H9 (cell line): ENCODE results near the gene HP1BP3. TPM values are rescaled to one million over a fixed set of nuclear protein-coding genes. Genes with fewer than 3 reads are reported as not detected.

ENCODE experiments used
- DNase-seq: peaks from one replicate; pipeline ENCODE4 v3.0.0-alpha.2; 2017
- H2AFZ ChIP-seq: one replicate; pipeline ENCODE4 v1.6.1; 2013; ENCODE audit warnings: mild to moderate bottlenecking, low read length, control low read depth, moderate library complexity
- H2AK5ac ChIP-seq: 2 replicates; pipeline ENCODE4 v1.6.1; 2013; ENCODE audit warnings: low read length, control low read depth, mixed read lengths; ENCODE audit not compliant: insufficient read length
- H2BK120ac ChIP-seq: one replicate; pipeline ENCODE4 v1.6.1; 2013; ENCODE audit warnings: low read depth, mild to moderate bottlenecking, low read length, control low read depth, inconsistent platforms; ENCODE audit not compliant: poor library complexity, severe bottlenecking
- H2BK12ac ChIP-seq: 2 replicates; pipeline ENCODE4 v1.6.1; 2013; ENCODE audit warnings: low read length, control low read depth, mixed read lengths, low read depth; ENCODE audit not compliant: insufficient read length
- H2BK15ac ChIP-seq: 2 replicates; pipeline ENCODE4 v1.6.1; 2013; ENCODE audit warnings: low read depth, low read length, control low read depth
- H2BK20ac ChIP-seq: one replicate; pipeline ENCODE4 v1.6.1; 2013; ENCODE audit warnings: low read depth, mild to moderate bottlenecking, low read length, control low read depth, inconsistent platforms; ENCODE audit not compliant: poor library complexity, severe bottlenecking
- H2BK5ac ChIP-seq: 2 replicates; pipeline ENCODE4 v1.6.1; 2013; ENCODE audit warnings: low read length, control low read depth, mixed read lengths; ENCODE audit not compliant: insufficient read length
- H3K14ac ChIP-seq: 2 replicates; pipeline ENCODE4 v1.6.1; 2013; ENCODE audit warnings: low read length, control low read depth; ENCODE audit not compliant: insufficient read depth
- H3K18ac ChIP-seq: 2 replicates; pipeline ENCODE4 v1.6.1; 2013; ENCODE audit warnings: low read depth, mild to moderate bottlenecking, mixed read lengths, low read length, control low read depth; ENCODE audit not compliant: insufficient read length
- H3K23ac ChIP-seq: 2 replicates; pipeline ENCODE4 v1.6.1; 2013; ENCODE audit warnings: low read length, control low read depth, mixed read lengths, low read depth; ENCODE audit not compliant: insufficient read length
- H3K23me2 ChIP-seq: 2 replicates; pipeline ENCODE4 v1.6.1; 2013; ENCODE audit warnings: low read depth, mild to moderate bottlenecking, mixed read lengths, low read length, control low read depth; ENCODE audit not compliant: insufficient read length, poor library complexity, severe bottlenecking
- H3K27ac ChIP-seq: 2 replicates; pipeline ENCODE4 v1.5.1; 2013; ENCODE audit warnings: low read length, control low read depth, mixed read lengths, low read depth; ENCODE audit not compliant: insufficient read length
- H3K27me3 ChIP-seq: 2 replicates; pipeline ENCODE4 v1.6.1; 2013; ENCODE audit warnings: low read length, control low read depth, inconsistent platforms; ENCODE audit not compliant: insufficient read depth
- H3K4ac ChIP-seq: 2 replicates; pipeline ENCODE4 v1.6.1; 2013; ENCODE audit warnings: low read depth, mild to moderate bottlenecking, control low read depth, inconsistent platforms, low read length, moderate library complexity
- H3K4me1 ChIP-seq: 2 replicates; pipeline ENCODE4 v1.6.1; 2013; ENCODE audit warnings: low read length, control low read depth, inconsistent platforms; ENCODE audit not compliant: insufficient read depth
- H3K4me2 ChIP-seq: 2 replicates; pipeline ENCODE4 v1.6.1; 2013; ENCODE audit warnings: low read length, control low read depth, mixed read lengths; ENCODE audit not compliant: insufficient read length, insufficient read depth
- H3K56ac ChIP-seq: 2 replicates; pipeline ENCODE4 v1.6.1; 2013; ENCODE audit warnings: low read depth, mild to moderate bottlenecking, mixed read lengths, low read length, control low read depth; ENCODE audit not compliant: insufficient read length
- H3K79me1 ChIP-seq: 2 replicates; pipeline ENCODE4 v1.6.1; 2013; ENCODE audit warnings: low read depth, mild to moderate bottlenecking, moderate library complexity, low read length, control low read depth, inconsistent platforms; ENCODE audit not compliant: insufficient read depth, poor library complexity, severe bottlenecking
- H3K79me2 ChIP-seq: 2 replicates; pipeline ENCODE4 v1.6.1; 2013; ENCODE audit warnings: low read length, control low read depth, inconsistent platforms; ENCODE audit not compliant: insufficient read depth
- H3K9ac ChIP-seq: 2 replicates; pipeline ENCODE4 v1.6.1; 2013; ENCODE audit warnings: low read length, control low read depth, mixed read lengths; ENCODE audit not compliant: insufficient read length; ENCODE audit errors: extremely low read depth
- H3K9me3 ChIP-seq: one replicate; pipeline ENCODE4 v1.6.1; 2013; ENCODE audit warnings: low read depth, low read length, inconsistent platforms; ENCODE audit not compliant: control insufficient read depth
- H3T11ph ChIP-seq: one replicate; pipeline ENCODE4 v1.6.1; 2013; ENCODE audit warnings: mild to moderate bottlenecking, low read length, control low read depth, inconsistent platforms
- H4K20me1 ChIP-seq: one replicate; pipeline ENCODE4 v1.6.1; 2013; ENCODE audit not compliant: control insufficient read depth, insufficient read length, insufficient read depth
- H4K5ac ChIP-seq: 2 replicates; pipeline ENCODE4 v1.6.1; 2013; ENCODE audit warnings: low read depth, mild to moderate bottlenecking, mixed read lengths, low read length, control low read depth; ENCODE audit not compliant: insufficient read length
- H4K8ac ChIP-seq: replicated peaks from 2 replicates; pipeline ENCODE4 v1.6.1; 2013; ENCODE audit warnings: low read length, control low read depth, mixed read lengths, low read depth; ENCODE audit not compliant: insufficient read length
- H4K91ac ChIP-seq: 2 replicates; pipeline ENCODE4 v1.6.1; 2013; ENCODE audit warnings: low read depth, mild to moderate bottlenecking, moderate library complexity, mixed read lengths, low read length, control low read depth; ENCODE audit not compliant: insufficient read length
- H3K27ac Mint-ChIP-seq, 3 experiments: 2 replicates in 2 of 3; 3 replicates in 1 of 3; pipeline ENCODE4 v1.8.0; 2020 to 2021; ENCODE audit warnings: mixed read lengths in 3 of 3, mild to moderate bottlenecking in 1 of 3, moderate library complexity in 1 of 3
- H3K27me3 Mint-ChIP-seq: 2 replicates; pipeline ENCODE4 v1.8.0; 2021; ENCODE audit warnings: low read depth, mild to moderate bottlenecking, moderate library complexity, mixed read lengths
- H3K36me3 Mint-ChIP-seq, 3 experiments: 2 replicates in 2 of 3; 3 replicates in 1 of 3; pipeline ENCODE4 v1.8.0; 2020 to 2021; ENCODE audit warnings: low read depth in 3 of 3, mixed read lengths in 3 of 3; ENCODE audit not compliant: insufficient read depth in 1 of 3
- H3K4me1 Mint-ChIP-seq, 2 experiments: 2 replicates each; pipeline ENCODE4 v1.8.0; 2020; ENCODE audit warnings: mixed read lengths in 2 of 2
- H3K4me3 Mint-ChIP-seq, 2 experiments: 2 replicates in 1 of 2; 3 replicates in 1 of 2; pipeline ENCODE4 v1.8.0; 2020 to 2021; ENCODE audit warnings: mild to moderate bottlenecking in 2 of 2, mixed read lengths in 2 of 2, moderate library complexity in 1 of 2
- H3K9me3 Mint-ChIP-seq, 2 experiments: 2 replicates in 1 of 2; 3 replicates in 1 of 2; pipeline ENCODE4 v1.8.0; 2020; ENCODE audit warnings: mild to moderate bottlenecking in 2 of 2, mixed read lengths in 2 of 2, moderate library complexity in 1 of 2
- WGBS: extraction: QIAGEN DNeasy Blood & Tissue Kit; methylation state at CpG from one replicate; pipeline ENCODE4 v1.1.7; 2013; ENCODE audit warnings: missing lambda C conversion rate, low lambda C conversion rate, mixed read lengths; ENCODE audit not compliant: insufficient read length; ENCODE audit errors: extremely low coverage; 5-methylcytosine and 5-hydroxymethylcytosine counted together
- total RNA-seq: library from RNA; stranded (reverse); gene quantifications from 2 replicates; pipeline ENCODE4 v1.2.1, GENCODE V29; 2021
- TF ChIP-seq, protein P1 (sequence below): fragments of 200-600 bp; sonication (generic); conservative IDR thresholded peaks from 3 replicates; pipeline ENCODE4 v1.8.0; 2021; ENCODE audit warnings: antibody characterized with exemption, mild to moderate bottlenecking

HP1BP3 gene
- total RNA-seq, 1 experiment from 2014 or later = 127 TPM

DNA sequence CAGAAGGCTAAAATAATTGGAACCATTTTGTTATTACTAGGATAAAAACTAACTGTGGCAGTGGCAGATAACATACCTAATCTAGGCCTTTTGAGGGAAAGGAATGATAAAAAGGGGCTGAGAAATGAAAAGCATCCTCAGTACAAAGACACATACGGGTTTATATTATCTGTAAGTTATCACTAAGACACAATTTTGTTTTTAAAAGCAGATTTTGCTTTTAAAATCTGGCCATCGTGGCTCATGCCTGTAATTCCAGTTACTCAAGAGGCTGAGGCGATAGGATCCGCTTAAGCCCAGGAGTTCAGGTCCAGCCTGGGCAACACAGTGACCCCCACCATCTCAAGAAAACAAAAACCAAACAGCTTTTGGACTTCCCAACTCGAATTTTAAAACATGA lies 24.8 kb upstream of the HP1BP3 start:
- H3K23ac ChIP-seq = no peak overlapping the region
- no peak overlapping the region for H2BK12ac ChIP-seq
- H4K8ac ChIP-seq = no peak overlapping the region
- H3K4me1 Mint-ChIP-seq = no peaks in the 10 kb centered on the region
- H3K79me2 ChIP-seq = no peaks in the 10 kb centered on the region
- no peaks in the 10 kb centered on the region for H3K9me3 ChIP-seq
- no peaks in the 10 kb centered on the region for H3K27me3 ChIP-seq
- H3K27ac ChIP-seq = no peak overlapping the region
- H3K18ac ChIP-seq = no peak overlapping the region
- H2AFZ ChIP-seq = no peak overlapping the region
- H3K79me1 ChIP-seq = no peaks in the 10 kb centered on the region
- H3K4me2 ChIP-seq = no peak overlapping the region
- H3K56ac ChIP-seq = no peak overlapping the region
- H4K20me1 ChIP-seq = no peaks in the 10 kb centered on the region
- H3K9me3 Mint-ChIP-seq = no peaks in the 10 kb centered on the region; a peak in 1 of 5 replicates
- H3K9ac ChIP-seq = no peak overlapping the region
- no peak overlapping the region for H3T11ph ChIP-seq
- TF ChIP-seq, protein P1, sequence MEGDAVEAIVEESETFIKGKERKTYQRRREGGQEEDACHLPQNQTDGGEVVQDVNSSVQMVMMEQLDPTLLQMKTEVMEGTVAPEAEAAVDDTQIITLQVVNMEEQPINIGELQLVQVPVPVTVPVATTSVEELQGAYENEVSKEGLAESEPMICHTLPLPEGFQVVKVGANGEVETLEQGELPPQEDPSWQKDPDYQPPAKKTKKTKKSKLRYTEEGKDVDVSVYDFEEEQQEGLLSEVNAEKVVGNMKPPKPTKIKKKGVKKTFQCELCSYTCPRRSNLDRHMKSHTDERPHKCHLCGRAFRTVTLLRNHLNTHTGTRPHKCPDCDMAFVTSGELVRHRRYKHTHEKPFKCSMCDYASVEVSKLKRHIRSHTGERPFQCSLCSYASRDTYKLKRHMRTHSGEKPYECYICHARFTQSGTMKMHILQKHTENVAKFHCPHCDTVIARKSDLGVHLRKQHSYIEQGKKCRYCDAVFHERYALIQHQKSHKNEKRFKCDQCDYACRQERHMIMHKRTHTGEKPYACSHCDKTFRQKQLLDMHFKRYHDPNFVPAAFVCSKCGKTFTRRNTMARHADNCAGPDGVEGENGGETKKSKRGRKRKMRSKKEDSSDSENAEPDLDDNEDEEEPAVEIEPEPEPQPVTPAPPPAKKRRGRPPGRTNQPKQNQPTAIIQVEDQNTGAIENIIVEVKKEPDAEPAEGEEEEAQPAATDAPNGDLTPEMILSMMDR = no peak
- no peak overlapping the region for H2AK5ac ChIP-seq
- no peak overlapping the region for H4K91ac ChIP-seq
- no CpG with 5 or more reads among the region's 5 CpGs for WGBS
- H3K23me2 ChIP-seq = no peaks in the 10 kb centered on the region
- H3K4me3 Mint-ChIP-seq = no peak overlapping the region
- no peak overlapping the region for H2BK5ac ChIP-seq
- no peak overlapping the region for H4K5ac ChIP-seq
- no peak for DNase-seq
- no peaks in the 10 kb centered on the region for H3K27me3 Mint-ChIP-seq
- peaks cover 12 to 45% (median 25%) of the 10 kb centered on the region in 3 experiments; a peak in 6 of 7 replicates for H3K36me3 Mint-ChIP-seq
- H3K27ac Mint-ChIP-seq = no peak overlapping the region
- H3K4me1 ChIP-seq = no peaks in the 10 kb centered on the region
- H2BK120ac ChIP-seq = no peak overlapping the region
- no peak overlapping the region for H3K14ac ChIP-seq
- no peak overlapping the region for H2BK15ac ChIP-seq
- H2BK20ac ChIP-seq = no peak overlapping the region
- no peak overlapping the region for H3K4ac ChIP-seq
